GM21717 (cell line): ENCODE measurements around the gene CUL1.
"Not testable (repeated sequence)": the region's sequence is repeated elsewhere in the genome, so short reads cannot be mapped to it uniquely, and the experiment has no call there.

Experiments
- ATAC-seq: cut with Tn5 transposase; IDR thresholded peaks from one replicate; pipeline ENCODE4 v1.9.1; 2021; ENCODE audit warnings: mild to moderate bottlenecking, moderate library complexity; ENCODE audit not compliant: unreplicated experiment

The CUL1 gene

GRCh38 chr7:148696787-148697186 is 1.9 kb upstream of the CUL1 start:
- no peak for ATAC-seq

- ATAC-seq, result no peak
Observed at GRCh38 chr7:148697256-148698006, 1.3 kb upstream of the CUL1 start.

- ATAC-seq, result no peak
Observed at GRCh38 chr7:148698007-148698396, 701 bp upstream of the CUL1 start.

- ATAC-seq, result peak; percentile 41
Observed at GRCh38 chr7:148699024-148699781, 500 bp downstream of the CUL1 start.

DNA sequence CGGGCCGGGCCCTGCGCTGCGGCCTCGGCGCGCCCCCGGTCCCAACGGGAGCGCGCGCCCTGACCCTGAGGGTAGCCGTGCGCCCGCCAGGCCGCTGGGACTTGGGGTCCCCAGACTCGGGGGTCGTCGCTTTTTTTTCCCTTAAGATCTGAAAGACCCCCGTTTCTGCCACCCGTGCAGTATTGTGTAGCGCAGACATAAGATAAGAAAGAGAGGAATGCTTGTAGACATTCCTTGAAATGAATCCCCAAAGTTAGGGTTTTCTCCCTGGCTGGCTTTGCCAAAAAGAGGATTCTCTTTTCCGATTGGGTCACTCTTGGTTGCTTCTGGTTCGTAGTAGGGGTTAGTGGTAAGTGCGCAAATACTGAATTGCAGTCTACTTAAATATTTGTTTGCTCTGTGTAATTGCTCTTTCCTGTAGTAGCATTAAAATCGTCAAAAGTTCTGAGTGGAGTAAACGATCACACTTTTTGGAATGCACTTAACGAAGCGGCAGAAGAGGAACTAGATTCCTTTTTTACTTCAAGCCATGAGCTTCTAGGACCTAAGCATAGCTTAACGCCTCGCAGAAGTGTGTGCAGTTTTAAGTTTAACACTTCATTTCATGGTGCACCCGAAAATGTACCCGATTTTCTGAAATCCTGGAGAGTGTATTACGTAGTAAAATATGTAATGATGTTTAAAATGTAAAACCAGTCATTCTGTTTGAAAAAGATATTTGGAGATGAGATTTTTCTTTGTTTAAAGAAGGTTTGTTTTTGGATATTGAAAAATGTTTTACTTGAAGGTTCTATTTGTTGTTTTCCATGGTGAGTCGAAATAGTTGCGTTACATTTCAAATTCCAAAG is 1.3 kb downstream of the CUL1 start:
- ATAC-seq, result no peak

DNA sequence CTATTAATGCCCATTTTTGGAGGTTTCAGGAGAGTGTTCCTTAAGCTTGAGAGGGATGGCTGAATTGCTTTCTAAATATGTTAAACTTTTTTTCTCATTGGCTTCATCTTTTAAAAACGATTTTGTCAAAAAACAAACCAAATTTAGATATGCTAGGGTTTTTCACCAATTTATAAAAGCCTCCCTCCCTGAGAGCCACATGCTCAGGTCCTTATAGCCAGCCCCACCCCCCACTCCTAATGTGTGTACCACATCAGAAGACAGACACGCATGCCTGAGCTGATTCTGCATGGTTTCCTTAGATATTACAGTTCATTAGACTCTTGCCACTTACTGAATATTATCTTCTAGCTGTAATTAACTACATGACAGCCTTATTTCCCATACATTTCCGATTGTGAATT is 2.0 kb downstream of the CUL1 start:
- no peak for ATAC-seq

DNA sequence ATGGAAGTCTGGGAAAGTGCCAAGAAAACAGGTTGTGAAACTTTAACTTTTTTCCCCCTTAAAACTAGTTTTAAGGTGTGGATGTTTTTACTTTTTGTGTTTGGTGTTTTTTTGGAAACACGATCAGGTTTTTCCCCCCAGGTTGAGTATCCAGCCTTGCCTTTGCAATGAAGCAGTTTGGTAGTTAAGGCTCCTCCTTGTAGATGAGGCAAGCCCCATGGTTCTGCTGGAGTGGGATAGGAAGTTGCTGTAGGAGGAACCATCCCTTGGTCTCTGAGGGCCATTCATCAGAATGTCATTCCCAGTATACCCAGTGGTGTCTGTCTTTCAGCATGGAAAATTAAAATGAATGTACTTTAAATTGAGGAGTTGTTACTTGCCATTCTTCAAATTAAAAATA is 2.7 kb downstream of the CUL1 start:
- no peak for ATAC-seq

DNA sequence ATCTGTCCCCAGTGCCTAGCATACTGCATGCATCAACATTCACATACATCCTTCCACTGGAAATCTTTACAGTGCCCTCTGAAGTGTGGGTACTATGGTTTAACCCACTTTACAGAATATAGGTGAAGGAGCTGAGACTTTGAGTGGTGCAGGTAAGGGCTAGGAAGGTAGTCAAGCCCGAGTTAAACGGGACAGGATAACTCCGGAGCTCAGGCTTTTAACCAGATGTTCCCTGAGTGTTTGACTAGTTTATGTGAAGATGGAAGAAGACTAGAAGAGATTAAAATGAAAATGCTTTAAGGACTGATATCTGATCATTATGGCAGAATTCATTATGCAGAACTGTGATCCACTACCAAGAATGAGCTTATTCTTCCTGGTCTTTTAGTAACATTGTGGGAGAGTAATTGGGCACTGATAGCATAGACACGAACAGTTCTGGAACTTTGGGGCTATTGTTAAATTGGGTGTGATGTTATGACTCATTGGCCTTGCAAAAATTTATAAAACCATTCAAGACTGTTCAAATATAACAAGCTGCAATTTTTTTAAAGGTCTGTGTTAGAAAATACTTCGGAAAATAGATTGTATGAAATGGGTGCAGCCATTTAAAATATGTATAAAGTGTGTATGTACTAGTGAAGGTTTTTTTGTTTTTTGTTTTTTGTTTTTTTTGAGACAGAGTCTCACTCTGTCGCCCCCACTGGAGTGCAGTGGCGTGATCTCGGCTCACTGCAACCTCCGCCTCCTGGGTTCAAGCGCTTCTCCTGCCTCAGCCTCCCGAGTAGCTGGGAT is 4.4 kb downstream of the CUL1 start:
- no peak for ATAC-seq

- not testable (repeated sequence) for ATAC-seq
Observed at GRCh38 chr7:148703671-148703962, 4.9 kb downstream of the CUL1 start.

DNA sequence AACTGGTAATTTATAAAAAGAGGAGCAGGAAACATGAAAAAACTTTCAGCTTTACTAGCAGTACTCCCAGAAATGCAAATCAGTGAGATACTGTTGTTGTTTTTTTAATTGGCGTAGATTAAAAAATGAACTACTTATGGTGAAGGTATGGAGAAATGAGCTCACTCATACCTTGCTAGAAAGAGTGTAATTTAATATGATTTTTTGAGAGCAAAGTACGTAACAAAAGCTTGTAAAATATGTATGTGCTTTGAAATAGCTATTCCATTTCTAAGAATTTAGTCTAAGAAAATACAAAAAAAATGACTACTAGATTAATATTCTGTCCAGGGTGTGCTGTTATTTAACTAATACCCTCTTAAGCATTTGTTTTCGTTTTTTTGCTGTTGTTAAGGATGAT is 5.5 kb downstream of the CUL1 start:
- no peak for ATAC-seq

GRCh38 chr7:148704970-148705369 is 6.3 kb downstream of the CUL1 start:
- ATAC-seq, result no peak

DNA sequence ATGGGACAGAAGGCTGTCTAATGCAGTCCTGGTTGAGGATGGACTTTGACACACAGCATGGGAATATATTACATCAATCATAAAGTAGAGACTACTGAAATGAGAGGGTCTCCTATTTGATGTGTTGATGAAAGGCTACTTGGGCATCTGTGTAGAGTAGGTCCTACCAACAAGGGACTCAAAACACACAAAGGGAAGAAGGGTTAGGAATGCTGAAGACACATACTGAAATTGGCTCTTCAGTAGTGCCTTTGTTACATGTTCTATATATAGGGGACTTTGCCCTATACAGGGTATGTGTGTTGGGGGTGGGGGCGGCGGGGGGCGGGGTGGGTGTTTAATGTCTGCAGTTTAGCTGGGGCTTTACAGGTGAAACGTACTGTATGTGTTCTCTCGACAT is 7.7 kb downstream of the CUL1 start:
- no peak for ATAC-seq

DNA sequence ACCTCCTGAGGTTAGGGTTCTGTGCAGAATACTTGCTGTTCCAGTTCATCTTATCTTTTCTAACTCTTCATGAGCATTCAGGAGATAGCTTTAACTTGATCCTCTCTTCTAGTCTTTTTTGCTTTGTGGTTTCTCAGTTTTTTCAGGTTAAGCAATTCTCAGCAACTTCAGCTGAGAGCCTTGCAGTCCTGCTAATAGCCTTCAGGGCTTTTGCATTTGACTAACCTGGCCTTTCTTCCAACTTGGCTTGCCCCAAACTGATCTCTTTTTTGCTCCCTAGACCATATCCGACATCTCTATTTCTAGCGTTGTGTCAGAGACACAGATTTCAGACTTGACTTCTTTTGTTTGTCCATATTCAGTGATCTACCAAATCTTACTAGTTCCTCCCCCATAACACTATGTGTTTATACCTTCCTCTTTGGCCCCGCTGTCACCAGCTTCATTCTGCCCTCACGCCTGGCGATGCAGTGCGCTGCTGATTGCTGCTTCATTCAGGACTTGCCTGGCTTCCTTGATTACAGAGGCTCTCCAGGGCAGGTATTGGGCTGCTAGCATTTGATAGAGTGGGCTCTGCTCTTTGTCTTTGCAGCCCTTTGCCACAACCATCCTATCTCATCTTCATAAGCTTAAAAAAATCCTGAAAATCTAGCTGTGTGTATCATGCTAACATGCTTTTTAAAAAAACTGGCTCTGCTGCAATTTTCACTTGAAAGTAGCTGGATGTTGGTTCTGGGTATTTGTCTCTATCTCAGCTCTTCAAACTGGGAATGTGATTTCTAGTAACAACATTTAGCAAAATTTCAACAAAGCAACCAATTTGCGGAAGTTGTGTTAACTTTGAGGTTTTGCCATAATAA is 9.6 kb downstream of the CUL1 start:
- ATAC-seq, result no peak

DNA sequence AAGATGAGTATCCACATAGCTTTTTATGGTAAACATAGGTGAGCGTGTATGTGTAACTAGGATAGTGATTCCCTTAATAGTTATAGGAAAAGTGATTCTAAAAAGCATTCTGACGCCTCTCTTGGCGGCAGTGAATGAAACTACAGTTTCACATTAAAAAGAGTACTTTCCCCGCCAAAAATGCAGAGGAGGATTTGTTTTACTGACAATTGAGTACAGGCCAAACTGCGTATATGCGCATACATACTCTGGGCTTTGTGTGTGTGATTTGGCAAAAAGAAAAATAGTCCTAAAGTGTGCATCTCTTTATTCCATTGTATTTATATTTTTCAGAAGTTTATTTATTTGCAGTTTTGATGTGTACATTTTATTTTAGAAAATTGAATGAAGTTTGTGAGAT is 10.3 kb downstream of the CUL1 start:
- ATAC-seq, result no peak

- ATAC-seq, result not testable (repeated sequence)
Observed at GRCh38 chr7:148710426-148710825, 11.7 kb downstream of the CUL1 start.

- ATAC-seq, result peak; percentile 50
Observed at GRCh38 chr7:148711191-148712102, 12.7 kb downstream of the CUL1 start.

GRCh38 chr7:148712678-148713329 is 14.1 kb downstream of the CUL1 start:
- ATAC-seq, result peak; percentile 47

GRCh38 chr7:148714498-148714897 is 15.8 kb downstream of the CUL1 start:
- ATAC-seq, result no peak
